IPS DF 4.7 (cell line): ENCODE data around the gene ARID1A.
A peak's percentile ranks its signal among the peaks of the same experiment; 100 is the strongest.
"Not testable (repeated sequence)": the region's sequence is repeated elsewhere in the genome, so short reads cannot be mapped to it uniquely, and the experiment has no call there.

Source experiments
- DNase-seq: peaks from one replicate; pipeline ENCODE4 v3.0.0-alpha.2; 2013; ENCODE audit warnings: low spot score; ENCODE audit errors: extremely low read depth

The ARID1A gene

DNA sequence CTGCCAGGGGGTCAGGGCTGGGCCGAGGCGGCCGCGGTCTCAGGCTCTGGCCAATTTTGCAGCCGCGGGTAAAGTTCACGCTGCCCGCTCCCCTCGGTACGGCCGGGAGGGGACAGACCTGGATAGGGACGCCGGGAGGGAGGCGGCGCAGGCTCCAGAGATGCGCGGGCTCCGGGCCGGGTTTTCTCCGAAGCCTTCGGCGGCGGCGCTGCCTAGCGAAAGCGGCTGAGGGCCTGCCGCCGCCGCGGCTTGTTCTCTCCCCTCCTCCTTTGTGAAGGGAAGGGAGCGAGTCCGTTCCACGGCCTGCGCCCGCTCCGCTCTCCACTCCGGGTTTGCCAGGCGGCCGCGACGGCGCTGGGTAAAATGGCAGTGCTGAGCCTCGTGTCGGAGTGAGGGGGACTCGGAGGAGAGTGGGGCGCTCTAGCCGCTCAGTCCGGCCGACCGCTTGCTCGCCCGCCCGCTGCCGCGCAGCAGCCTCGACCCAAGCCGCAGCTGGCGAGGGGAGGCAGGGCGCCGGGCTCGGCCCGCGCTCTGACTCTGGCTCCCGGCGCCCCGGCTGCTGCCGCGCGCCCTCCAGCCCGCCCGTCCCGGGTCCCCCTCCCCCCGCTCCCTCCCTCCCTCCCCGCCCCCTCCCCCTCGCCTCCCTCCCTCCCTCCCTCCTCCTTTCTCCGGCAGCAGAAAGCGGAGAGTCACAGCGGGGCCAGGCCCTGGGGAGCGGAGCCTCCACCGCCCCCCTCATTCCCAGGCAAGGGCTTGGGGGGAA is at the start of gene ARID1A:
ARID1A (plus strand) TSS at position 660 of the 763 bp plus-strand sequence. CDS start 389 bp downstream, outside the sequence.
- peak; percentile 60 for DNase-seq

DNA sequence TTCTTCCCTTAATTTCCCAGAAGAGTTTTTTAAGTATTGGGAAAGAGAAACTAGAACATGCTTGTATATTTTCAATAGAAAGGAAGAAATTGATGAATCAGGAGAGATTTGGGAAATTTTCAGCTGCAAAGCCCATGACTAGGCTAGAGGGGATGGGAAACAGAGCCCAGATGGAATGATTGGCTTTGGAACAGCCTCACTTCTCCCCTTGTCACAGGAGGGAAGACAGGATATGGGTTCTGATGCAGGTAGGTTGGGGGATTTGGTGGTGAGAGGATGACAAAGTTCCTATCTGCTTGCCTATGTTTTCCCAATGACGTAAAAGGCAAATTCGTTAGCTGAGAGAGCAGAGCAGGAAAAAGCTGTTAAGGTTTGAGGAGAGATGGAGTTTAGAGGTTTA is 31.0 kb upstream of the ARID1A start:
- DNase-seq: no peak

DNA sequence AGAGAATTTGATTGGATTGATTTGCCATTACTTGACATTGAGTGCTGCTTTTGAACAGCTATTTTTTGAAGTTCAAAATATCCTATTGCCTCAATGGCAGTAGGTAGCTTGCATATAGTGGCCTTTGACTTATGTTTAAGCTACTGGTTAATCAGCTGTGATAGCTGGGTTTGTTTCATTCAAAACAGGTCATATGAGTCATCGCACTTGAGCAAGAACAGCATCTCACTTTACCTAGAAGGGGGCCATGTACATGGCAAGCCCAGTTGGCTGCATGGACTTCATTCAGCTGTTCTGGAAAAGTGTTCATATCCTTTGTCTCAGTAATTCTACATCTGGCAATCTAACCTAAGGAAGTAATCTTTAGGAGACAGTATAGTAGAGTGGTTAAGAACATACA is 29.0 kb upstream of the ARID1A start:
- DNase-seq: no peak

DNA sequence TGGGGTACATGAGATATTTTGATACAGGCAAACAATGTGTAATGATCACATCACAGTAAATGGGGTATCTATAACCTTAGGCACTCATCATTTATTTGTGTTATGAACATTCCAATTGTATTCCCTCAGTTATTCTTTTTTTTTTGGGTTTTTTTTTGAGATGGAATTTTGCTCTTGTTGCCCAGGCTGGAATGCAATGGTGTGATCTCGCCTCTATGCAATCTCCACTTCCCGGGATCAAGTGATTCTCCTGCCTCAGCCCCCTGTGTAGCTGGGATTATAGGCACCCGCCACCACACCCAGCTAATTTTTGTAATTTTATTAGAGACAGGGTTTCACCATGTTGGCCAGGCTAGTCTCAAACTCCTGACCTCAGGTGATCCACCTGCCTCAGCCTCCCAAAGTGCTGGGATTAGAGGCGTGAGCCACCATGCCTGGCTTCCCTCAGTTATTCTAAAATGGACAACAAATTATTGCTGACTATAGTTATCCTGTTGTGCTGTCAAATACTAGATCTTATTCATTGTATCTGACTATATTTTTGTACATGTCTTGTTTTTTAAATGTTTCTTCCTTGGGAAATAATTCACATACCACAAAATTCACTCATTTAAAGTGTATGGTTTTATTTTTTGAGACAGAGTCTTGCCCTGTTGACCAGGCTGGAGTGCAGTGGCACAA is 27.6 kb upstream of the ARID1A start:
- not testable (repeated sequence) for DNase-seq

DNA sequence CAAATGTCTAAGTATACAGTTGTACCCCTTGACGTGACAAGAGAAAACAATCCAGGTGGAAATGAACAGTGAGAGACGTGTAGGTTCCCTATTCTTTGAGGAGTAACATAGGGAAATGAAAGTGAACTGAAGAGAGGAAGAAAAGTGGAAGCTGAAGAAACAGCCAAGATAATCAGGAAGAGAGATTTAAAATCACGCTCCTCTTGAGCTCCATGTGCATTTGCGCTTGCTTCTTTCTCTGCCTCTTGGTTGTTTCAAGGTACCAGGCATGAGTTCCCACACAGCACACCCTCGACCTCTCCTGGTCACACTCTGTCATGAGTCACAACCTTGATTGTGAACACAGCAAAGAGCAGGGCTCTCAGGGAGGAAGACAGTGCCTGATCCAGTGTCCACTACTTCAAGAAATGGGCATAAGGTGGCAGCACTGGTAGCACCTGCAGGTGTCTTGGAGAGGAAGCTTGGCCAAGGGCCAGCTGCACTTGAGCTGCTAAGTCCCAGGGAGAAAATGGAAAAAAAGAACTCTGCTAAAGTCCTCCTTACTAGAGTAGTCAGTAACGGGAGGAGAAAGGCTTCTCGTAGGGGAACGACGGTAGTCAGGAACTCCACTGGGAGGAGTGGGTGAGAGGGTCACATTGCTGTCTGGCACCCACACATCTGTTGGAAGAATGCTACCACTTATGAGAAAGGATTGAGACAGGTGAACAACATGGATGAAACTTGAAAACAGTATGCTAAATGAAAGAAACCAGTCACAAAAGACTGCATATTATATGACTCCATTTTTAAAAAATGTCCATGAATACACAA is 18.3 kb upstream of the ARID1A start:
- DNase-seq: no peak

DNA sequence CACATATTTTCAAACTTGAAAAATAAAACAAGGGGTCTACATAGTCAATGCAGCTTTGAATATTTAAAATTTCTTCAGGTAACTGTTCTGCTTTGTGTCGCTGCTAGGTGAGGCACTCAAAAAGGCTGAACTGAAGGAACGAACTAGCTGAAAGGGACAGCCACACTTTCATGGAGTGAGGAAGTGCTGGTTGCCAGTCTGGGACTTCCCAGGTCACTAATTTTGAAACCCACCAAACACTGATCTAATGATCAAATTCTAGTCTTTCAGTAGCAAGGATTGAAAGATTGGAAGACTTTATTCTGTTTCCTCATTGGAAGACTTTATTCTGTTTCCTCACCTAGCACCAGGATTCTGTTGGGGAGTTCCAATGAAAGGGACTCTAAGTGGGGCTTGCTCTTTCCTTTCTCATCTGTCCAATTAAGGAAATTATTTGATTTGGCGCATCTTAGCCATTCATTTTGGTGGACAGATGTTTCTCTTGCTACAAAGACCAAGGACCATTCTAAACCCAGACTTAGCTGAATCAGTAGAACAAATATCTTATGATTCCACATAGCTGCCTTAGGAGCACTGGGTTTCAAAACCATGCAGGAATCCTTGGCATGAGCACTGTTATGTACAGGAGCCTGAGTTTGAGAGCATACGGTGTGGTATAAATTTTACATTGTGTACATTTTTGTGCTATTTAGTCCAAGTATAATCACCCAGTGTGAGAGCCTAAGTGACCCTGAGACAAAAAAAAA is 10.9 kb upstream of the ARID1A start:
- no peak for DNase-seq

DNA sequence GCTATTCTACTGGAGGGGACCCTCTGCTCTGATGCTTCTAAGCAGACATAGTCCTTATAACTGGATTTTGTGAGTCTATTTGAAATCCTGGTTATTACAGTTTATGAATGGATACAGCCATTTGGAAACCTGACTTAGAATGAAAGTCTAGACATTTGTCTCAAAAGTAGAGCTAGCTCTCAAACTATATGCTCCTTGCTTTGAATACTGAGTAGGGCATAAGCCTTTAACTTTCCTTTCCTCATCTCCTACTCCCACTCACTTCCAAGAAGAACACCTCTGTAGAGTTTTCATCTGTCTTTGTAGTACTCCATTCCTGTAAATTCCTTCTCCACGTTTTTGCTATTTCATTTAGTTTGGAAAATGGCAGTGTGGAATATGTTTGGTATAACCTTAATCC is 9.0 kb upstream of the ARID1A start:
- DNase-seq: no peak

DNA sequence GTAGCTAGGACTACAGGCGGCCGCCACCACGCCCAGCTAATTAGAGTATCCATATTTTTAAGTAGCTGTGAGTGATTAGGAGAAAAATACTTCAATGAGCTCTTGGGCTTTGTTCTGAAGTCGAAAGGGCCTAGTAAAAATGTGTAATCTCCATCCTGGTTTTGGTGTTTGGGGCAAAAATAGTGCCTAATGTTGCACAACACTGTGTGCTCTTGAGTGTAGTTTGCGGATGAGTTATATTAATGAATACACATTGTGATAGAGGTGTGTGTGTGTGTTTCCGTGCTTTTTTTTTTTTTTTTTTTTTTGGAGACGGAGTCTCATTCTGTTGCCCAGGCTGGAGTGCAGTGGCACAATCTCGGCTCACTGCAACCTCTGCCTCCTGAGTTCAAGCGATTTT is 6.3 kb upstream of the ARID1A start:
- DNase-seq: no peak

DNA sequence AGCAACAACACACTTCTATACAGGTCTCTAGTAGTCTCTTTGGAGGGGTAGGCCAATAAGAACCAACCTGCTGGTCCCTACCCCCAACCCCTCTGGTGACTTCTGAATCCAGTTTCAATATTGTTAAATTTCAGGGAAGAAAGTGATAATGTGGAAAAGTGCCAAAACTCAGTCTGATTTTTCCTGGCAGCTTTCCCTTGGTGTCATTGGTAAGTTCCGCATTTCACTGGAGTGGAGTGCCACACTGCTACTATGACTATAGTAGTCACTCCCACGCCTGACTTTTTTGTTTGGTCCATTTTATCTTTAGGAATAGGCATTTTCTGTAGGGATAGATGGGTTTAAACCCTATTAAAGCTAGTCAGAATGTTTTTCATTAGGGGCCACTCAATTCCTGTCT is 5.7 kb upstream of the ARID1A start:
- no peak for DNase-seq

DNA sequence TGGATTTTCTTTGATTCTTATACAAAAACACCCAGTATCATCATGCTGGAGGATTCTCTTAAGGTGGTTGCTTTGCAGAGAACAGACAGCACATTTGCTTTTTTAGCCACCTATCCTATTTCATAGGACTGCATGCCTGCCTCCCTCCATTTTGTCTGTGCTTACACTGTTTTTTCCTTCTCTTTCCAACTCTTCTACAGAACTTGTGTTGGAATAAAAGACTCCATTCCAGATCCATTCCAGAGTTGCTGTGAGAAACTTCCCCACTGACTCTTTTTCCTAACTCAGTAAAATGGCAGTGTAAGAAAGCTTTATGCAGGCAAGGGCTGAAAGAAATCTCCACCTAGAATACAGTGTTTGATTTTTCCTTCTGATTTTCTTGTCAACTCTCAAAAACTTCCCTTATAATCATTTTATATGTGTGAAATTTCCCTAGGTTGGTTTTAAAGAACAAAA is 5.2 kb upstream of the ARID1A start:
- no peak for DNase-seq

DNA sequence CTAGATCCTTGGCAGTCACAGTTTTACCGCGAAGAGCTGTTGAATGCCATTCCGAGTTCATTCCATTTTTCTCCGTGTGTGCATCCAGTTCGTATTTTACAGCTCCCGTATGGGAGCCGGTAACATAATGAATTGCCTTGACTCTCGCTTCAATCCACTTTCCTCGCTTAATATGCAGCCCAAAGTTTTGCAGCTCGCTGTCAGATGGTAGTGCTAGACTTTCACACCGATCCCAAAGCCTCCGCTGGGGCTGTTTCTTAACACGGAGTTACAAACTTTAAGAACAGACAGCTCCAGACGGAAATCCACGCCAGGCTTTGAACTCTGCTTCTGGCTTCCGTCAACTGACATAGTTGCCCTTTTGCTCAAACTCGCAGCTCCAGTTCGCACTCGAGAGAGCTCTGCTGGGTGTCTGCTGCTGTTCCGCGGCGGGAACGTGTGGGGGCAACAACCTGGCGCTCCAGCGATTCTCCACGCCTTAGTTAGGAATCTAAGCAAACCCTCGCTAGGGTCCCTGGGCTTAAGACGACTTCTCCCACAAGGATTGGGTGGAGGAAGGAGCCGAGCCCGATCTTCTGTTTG is 3.5 kb upstream of the ARID1A start:
- peak; percentile 41 for DNase-seq

DNA sequence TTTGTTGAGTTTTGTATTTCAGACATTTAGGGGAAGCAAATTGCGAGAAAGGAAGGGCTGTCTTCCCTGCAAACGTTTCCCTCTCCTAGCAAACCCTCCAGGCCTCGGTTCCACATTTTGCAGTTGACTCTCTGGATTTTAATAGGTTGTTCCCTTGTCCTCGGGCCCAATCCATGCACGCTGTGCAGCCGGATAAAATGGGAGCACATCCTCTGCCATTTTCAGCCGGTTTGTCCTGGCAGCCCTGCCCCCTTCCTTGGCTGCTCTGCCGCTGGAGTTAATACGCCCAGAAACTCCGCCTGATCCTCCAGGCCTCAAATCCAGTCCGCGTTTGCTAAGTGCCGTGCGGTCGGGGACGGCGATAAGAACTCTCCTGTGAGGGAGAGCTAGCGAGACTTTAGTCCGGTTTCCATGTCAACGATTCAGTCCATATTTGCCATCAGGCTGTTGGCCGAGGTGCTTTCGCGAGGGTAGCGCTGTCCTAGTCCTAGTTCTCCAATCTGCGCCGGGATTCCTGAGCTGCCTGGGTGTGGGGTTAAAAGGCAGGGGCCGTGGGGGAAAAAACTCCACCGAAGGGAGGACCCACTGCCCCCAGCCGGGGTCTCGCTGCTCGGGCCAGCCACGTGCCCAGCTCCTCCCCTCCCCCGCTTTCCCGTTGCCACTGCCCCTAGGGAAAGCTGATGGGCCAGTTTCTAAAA is 2.9 kb upstream of the ARID1A start:
- peak; percentile 93 for DNase-seq

DNA sequence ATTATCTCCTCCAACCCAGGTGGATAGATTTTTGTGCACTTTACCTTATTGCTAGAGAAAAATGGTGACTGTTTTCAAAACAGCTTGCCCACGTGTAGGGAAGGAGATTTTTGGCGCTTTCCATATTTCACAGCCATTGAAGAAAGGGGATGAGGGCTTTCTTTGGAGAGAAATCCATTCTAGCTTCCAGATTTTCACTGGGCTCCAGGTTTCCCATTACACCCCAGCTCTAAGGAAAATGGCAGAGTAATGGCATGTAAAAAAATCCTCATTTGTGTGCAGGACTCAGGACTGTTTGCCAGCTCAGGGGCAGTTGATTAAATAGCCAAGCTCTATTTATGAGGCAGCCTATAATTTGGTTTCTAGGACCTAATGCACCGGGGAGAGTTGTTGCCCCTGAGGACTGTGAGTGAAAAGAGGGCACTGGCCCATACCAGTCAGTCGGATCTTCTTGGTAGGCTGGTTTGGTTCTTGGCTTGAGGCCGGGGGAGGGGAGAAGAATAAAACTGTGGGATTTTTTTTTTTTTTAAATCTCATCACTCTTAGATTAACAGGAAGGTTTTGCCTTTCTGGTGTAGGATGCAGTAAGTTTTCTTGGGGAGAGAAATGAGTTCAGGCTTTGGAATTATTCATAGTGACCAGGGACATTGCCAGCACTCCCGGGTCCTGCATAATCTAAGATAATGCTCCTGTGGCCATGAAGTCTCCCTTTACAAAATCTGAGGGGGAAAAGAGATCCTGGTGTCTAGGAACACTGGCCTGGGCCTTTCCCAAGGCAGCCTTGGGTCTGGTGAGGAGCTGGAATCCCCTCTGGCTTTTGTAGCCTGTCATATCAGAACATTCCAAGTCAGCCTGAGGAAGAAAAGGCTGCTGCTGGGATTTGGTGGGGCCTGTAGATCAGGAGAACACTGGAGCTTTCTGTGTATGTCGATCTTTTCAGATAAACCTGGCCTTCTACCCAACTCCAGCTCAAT is 1.9 kb upstream of the ARID1A start:
- no peak for DNase-seq

DNA sequence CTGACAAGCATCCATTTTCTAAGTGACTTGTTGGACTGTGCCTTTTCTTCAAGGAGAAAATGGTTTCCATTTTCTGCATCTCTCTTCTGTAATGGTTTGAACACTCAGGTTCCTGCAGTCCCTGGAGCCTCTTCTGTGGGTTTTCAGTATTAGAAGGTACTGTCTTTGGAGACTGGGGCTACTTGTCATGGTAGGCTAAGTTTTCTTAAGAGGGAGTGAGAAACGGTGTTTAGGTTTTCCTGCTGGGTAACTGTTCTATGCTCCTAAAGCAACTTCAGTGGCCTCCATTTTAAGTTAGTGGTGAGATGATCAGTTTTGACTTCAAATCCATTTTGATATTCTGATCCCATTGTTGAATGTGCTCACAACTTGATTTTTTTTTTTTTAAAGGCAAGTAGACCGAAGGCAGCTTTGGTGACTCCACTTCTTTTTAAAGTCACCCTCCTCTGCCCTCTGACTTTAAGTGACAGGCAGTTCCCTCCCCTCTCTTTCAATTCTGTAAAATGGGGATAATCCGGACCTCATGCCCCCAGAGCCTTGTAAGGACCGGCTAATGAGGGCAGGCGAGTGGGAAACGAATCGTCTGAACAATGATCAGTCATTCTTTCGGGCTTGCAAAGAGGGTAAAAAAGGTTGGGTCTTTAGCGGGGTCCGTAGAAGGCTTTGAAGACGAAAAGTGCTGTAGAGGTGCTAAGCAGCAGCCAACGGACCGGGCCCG is 1.0 kb upstream of the ARID1A start:
- no peak for DNase-seq

DNA sequence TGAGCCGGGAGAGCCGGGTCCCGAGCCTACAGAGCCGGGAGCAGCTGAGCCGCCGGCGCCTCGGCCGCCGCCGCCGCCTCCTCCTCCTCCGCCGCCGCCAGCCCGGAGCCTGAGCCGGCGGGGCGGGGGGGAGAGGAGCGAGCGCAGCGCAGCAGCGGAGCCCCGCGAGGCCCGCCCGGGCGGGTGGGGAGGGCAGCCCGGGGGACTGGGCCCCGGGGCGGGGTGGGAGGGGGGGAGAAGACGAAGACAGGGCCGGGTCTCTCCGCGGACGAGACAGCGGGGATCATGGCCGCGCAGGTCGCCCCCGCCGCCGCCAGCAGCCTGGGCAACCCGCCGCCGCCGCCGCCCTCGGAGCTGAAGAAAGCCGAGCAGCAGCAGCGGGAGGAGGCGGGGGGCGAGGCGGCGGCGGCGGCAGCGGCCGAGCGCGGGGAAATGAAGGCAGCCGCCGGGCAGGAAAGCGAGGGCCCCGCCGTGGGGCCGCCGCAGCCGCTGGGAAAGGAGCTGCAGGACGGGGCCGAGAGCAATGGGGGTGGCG is 371 bp downstream of the ARID1A start:
- no peak for DNase-seq

DNA sequence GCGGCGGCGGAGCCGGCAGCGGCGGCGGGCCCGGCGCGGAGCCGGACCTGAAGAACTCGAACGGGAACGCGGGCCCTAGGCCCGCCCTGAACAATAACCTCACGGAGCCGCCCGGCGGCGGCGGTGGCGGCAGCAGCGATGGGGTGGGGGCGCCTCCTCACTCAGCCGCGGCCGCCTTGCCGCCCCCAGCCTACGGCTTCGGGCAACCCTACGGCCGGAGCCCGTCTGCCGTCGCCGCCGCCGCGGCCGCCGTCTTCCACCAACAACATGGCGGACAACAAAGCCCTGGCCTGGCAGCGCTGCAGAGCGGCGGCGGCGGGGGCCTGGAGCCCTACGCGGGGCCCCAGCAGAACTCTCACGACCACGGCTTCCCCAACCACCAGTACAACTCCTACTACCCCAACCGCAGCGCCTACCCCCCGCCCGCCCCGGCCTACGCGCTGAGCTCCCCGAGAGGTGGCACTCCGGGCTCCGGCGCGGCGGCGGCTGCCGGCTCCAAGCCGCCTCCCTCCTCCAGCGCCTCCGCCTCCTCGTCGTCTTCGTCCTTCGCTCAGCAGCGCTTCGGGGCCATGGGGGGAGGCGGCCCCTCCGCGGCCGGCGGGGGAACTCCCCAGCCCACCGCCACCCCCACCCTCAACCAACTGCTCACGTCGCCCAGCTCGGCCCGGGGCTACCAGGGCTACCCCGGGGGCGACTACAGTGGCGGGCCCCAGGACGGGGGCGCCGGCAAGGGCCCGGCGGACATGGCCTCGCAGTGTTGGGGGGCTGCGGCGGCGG is 1.0 kb downstream of the ARID1A start:
- DNase-seq: no peak

DNA sequence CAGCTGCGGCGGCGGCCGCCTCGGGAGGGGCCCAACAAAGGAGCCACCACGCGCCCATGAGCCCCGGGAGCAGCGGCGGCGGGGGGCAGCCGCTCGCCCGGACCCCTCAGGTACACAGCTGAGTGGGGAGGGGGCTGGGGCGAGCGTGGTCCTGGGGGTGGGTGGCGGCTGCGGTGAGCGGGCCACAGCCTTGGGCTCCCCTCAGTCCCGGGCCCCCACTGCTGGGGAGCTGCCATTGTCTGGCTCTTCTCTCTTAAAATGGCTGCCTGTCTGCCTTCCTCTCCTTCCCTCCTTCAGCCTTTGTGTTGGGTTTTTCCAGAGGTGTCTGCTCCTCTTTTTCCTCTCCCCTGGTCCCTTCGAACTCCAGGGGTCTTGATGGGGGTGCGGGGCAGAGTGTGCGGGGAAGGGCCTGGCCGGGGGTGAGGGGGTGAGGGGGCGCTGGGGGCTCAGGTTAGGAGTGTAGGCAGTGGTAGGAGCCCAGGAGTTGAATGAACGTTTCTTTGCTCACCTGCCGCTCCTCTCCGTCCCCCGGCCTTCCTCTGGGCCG is 1.7 kb downstream of the ARID1A start:
- DNase-seq: no peak
